ENCODE results near the gene OSBPL3. TPM values are rescaled to one million over a fixed set of nuclear protein-coding genes. Genes with fewer than 3 reads are reported as not detected.
A peak's percentile ranks its signal among the peaks of the same experiment; 100 is the strongest.

The OSBPL3 gene
- polyA plus RNA-seq, 1 donor from 2014 or later = 0.26 TPM

- TF ChIP-seq EP300 (conservative IDR thresholded peaks at IDR 0.05; ENCODE audit: poor library complexity, severe bottlenecking) (peak; percentile 75), TAF1 (IDR thresholded peaks at IDR 0.05; ENCODE audit: low read depth) (no peak), POLR2AphosphoS5 (IDR thresholded peaks at IDR 0.05) (peak; percentile 66), SMC3 (conservative IDR thresholded peaks at IDR 0.05; ENCODE audit: poor library complexity) (no peak)
- Histone ChIP-seq H3K9ac (ENCODE audit: low read length) (no peak overlapping the region), H3K9me2 (ENCODE audit: insufficient read depth, low read length) (no peaks in the 10 kb centered on the region), H2AFZ (ENCODE audit: low read depth, low read length) (no peak overlapping the region), H3K27me3 (ENCODE audit: insufficient read depth, low read depth, low read length) (no peaks in the 10 kb centered on the region), H4K20me1 (ENCODE audit: insufficient read depth) (no peaks in the 10 kb centered on the region), H3K9me3 (ENCODE audit: low read length) (no peaks in the 10 kb centered on the region), H3K4me2 (ENCODE audit: low read length) (no peak overlapping the region), H3K27ac (ENCODE audit: low read length) (no peak overlapping the region), H3F3A (ENCODE audit: insufficient read depth, low read length, poor library complexity, severe bottlenecking) (no peaks in the 10 kb centered on the region), H3K36me3 (ENCODE audit: insufficient read depth, low read length) (no peaks in the 10 kb centered on the region), H3K4me3 (ENCODE audit: low read length) (no peak overlapping the region), H3K79me2 (replicated peaks; ENCODE audit: insufficient read depth, low read length) (no peaks in the 10 kb centered on the region)
Measured at GRCh38 chr7:24885305-24885704, 94.7 kb downstream of the OSBPL3 start.

DNA sequence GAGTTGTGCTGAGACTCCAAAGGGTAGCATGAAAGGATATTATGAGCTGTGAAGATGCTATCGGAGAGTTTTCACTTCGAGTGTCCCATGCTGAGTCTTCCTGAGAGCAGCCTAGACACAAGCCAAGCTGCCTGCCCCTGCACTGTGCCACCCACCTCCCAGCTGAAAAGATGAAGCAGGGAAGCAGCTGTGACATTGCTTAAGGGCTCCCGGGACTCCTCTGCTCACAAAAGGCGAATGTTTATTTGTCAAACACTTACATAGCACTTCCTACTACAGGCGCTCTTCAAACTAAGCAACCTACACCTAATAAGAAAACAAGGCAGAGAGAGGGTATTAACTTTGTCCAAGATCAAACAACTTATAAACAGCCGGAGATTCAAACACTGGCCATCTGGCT is 95.6 kb downstream of the OSBPL3 start:
- Histone ChIP-seq H3F3A (ENCODE audit: insufficient read depth, low read length, poor library complexity, severe bottlenecking) (no peaks in the 10 kb centered on the region), H4K20me1 (ENCODE audit: insufficient read depth) (no peaks in the 10 kb centered on the region), H3K9me3 (ENCODE audit: low read length) (no peaks in the 10 kb centered on the region), H3K36me3 (ENCODE audit: insufficient read depth, low read length) (no peaks in the 10 kb centered on the region), H3K79me2 (replicated peaks; ENCODE audit: insufficient read depth, low read length) (no peaks in the 10 kb centered on the region), H3K9me2 (ENCODE audit: insufficient read depth, low read length) (no peaks in the 10 kb centered on the region), H3K4me3 (ENCODE audit: low read length) (no peak overlapping the region), H3K4me2 (ENCODE audit: low read length) (no peak overlapping the region), H3K27ac (ENCODE audit: low read length) (no peak overlapping the region), H3K27me3 (ENCODE audit: insufficient read depth, low read depth, low read length) (no peaks in the 10 kb centered on the region), H2AFZ (ENCODE audit: low read depth, low read length) (no peak overlapping the region), H3K9ac (ENCODE audit: low read length) (no peak overlapping the region)
- TF ChIP-seq RAD21 (conservative IDR thresholded peaks at IDR 0.05) (no peak), CTCF (IDR thresholded peaks at IDR 0.05; ENCODE audit: poor library complexity, severe bottlenecking) (no peak), SMC3 (conservative IDR thresholded peaks at IDR 0.05; ENCODE audit: poor library complexity) (no peak), EZH2 (IDR thresholded peaks at IDR 0.05; ENCODE audit: borderline replicate concordance, insufficient read depth, low read length, poor library complexity, severe bottlenecking) (no peak), MXI1 (conservative IDR thresholded peaks at IDR 0.05; ENCODE audit: poor library complexity, severe bottlenecking) (no peak), TAF1 (IDR thresholded peaks at IDR 0.05; ENCODE audit: low read depth) (no peak), POLR2AphosphoS5 (IDR thresholded peaks at IDR 0.05) (no peak), REST (IDR thresholded peaks at IDR 0.05; ENCODE audit: borderline replicate concordance) (no peak), EP300 (conservative IDR thresholded peaks at IDR 0.05; ENCODE audit: poor library complexity, severe bottlenecking) (no peak)

- H3K9me3 ChIP-seq (ENCODE audit: low read length) = no peaks in the 10 kb centered on the region
- H3K27ac ChIP-seq (ENCODE audit: low read length) = no peak overlapping the region
- H3K4me2 ChIP-seq (ENCODE audit: low read length) = no peak overlapping the region
- no peak overlapping the region for H3K9ac ChIP-seq (ENCODE audit: low read length)
- TF ChIP-seq CTCF (IDR thresholded peaks at IDR 0.05; ENCODE audit: poor library complexity, severe bottlenecking) (no peak), POLR2AphosphoS5 (IDR thresholded peaks at IDR 0.05) (no peak)
- no peaks in the 10 kb centered on the region for H3K9me2 ChIP-seq (ENCODE audit: insufficient read depth, low read length)
- H3K79me2 ChIP-seq (replicated peaks; ENCODE audit: insufficient read depth, low read length) = no peaks in the 10 kb centered on the region
- H2AFZ ChIP-seq (ENCODE audit: low read depth, low read length) = no peak overlapping the region
- H4K20me1 ChIP-seq (ENCODE audit: insufficient read depth) = no peaks in the 10 kb centered on the region
- no peaks in the 10 kb centered on the region for H3F3A ChIP-seq (ENCODE audit: insufficient read depth, low read length, poor library complexity, severe bottlenecking)
- H3K36me3 ChIP-seq (ENCODE audit: insufficient read depth, low read length) = no peaks in the 10 kb centered on the region
- no peak overlapping the region for H3K4me3 ChIP-seq (ENCODE audit: low read length)
- no peaks in the 10 kb centered on the region for H3K27me3 ChIP-seq (ENCODE audit: insufficient read depth, low read depth, low read length)
Measured at GRCh38 chr7:24883622-24884013, 96.4 kb downstream of the OSBPL3 start.

Measured in neural cell (in vitro differentiated cells).